ENCODE results near the gene ARMH1.

DNA sequence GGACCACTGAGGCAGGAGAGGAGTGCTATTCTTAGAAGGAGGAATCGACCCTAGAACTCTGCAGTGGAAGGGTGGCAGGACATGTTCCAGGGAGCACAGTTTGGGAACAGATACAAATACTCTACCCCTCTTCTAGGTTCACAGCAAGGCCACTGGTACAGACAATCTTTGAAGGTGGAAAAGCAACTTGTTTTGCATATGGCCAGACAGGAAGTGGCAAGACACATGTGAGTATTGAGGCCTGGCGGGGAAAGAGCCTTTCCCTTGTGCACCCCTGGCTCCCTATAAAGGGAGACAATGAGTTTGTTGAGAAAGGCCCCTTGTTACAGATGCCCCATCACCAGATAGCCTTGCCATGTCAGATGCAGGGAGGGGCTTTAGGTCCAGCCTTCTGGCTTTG is 82.9 kb downstream of the ARMH1 start:
- no peak for TF ChIP-seq FOXM1 (IDR thresholded peaks at IDR 0.05; ENCODE audit: borderline replicate concordance)
- TF ChIP-seq BHLHE40 (IDR thresholded peaks at IDR 0.05; ENCODE audit: borderline replicate concordance): no peak
- TF ChIP-seq HDGF (IDR thresholded peaks at IDR 0.05; ENCODE audit: borderline replicate concordance): no peak
- no peak for TF ChIP-seq SP1 (IDR thresholded peaks at IDR 0.05)
- no peak for TF ChIP-seq TARDBP (IDR thresholded peaks at IDR 0.05)
- no peak for TF ChIP-seq ELF4 (IDR thresholded peaks at IDR 0.05)

Measured in HEK293T (cell line).